NCI-H1105 treated with DMSO at 0.1 percent for 48 hours (cell line): ENCODE results near the gene FABP3.

Source experiments
- DNase-seq: peaks from one replicate; lab custom pipeline; 2025; lab: John Stamatoyannopoulos, UW

The FABP3 gene

GRCh38 chr1:31372051-31372450, 825 bp downstream of the FABP3 start:
- DNase-seq, result no peak

DNA sequence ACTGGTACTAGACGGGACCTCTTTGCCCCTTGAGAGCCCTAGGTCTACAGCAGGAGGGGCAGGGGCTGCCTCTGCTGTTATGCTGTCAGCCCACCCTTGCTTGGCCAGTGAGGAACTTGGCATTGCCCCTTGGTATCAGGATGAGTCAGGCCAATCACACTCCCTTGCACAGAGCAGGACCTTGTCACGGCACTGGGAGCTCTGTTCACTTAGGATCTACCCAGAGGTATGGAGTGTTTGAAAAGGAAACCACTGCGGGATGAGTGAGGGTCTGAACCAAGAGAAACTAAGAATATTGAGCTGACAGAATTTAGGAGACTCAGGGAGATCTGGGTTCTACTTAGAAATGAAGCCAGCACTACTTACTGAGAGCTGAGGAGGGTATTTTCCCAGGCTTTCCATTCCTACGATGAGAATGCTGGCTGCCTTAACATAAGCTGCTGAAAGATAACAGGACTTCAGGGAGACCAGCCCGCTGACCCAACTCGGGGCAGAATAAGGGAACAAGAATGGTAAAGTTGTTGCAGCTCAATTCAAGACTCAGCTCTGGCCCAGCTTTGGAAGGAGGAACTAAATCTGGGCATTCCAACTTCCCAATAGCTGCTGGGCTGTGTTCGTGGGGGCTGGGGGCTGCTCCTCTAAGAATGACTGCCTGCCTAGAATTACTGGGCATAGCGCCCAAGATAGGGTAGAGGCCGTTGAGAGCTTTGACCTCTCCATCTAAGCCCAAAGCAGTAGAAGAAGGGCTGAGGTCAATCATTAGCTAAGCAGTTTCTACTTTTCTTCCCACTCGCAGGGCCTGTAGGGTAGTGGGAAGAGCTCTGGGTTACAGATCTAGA, 1.5 kb downstream of the FABP3 start:
- DNase-seq, result no peak

DNA sequence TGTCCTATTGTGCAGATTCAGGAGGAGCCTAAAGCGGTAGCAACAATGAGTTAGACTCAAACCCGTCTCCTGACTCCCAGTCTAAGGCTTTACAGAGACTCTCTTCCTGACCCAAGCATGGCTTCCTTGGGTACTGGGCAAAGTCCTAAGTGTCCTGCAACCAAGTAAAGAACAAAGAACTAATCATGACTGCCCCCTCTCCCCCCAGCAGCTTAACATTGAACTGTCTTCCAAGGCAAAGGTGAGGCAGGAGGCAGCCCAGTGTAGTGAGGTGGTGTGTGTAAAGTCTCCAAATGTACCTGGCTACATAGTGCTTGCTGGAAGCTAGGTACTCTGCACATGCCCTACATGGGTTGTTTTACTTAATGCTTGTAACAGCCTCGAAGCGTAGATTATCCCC, 2.3 kb downstream of the FABP3 start:
- no peak for DNase-seq

- DNase-seq, result no peak
Measured at GRCh38 chr1:31370021-31370420, 2.9 kb downstream of the FABP3 start.

DNA sequence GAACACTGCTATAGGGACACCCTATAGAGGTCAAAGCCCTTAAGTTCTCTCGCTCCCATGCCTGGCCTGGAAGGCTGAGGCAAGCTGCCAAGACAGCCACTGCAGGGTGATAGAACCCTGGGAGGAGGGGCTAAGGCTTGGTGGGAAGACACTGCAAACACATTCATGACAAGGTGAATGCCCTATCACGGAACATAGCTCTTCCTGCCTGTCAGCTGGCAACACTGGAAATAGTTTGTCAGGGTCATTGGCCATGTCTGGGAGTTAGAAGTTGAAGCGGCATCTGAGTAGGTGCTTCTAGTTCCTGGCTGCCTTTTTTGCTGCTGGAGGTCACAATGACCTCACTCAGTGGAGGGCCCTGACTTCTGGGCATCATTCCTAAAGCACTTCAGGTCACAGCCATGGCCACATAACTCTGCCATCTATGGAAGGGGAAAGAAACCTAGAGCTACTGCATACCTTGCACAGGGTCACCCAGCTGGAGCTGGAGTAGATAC, 4.2 kb downstream of the FABP3 start:
- no peak for DNase-seq

GRCh38 chr1:31366796-31367195, 6.1 kb downstream of the FABP3 start:
- DNase-seq, result no peak

DNA sequence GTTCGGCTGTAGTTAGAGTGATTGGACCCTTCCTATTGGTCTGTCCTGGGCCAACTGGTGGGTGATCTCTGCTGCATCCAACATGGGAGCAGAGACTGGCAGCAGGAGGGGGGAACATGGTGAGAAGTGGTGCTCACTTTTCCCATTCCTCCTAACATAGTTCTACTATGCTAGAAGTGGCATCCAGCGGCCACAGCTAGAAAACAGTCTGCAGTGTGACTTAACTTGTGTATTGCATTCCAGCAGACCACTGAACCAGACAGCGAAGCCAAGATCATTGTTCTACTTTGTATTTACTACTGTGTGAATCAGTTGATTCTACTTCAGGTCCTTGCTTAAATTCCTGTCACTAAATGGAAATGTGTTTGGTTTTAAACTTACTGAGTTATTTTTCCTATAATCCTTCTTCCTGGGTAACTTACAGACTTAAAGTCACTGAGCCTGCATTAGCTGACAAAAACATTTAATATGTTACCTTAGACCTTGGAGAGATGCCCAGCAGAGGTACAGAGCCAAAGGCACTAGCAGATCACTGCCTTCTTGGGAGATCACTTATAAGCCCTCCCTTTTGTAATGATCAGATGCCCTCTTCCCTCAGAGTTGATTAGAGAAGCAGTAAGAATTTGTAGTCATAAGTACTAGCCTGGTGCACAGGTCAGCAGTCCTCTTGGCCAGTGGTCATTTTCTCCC, 8.2 kb downstream of the FABP3 start:
- DNase-seq, result no peak

DNA sequence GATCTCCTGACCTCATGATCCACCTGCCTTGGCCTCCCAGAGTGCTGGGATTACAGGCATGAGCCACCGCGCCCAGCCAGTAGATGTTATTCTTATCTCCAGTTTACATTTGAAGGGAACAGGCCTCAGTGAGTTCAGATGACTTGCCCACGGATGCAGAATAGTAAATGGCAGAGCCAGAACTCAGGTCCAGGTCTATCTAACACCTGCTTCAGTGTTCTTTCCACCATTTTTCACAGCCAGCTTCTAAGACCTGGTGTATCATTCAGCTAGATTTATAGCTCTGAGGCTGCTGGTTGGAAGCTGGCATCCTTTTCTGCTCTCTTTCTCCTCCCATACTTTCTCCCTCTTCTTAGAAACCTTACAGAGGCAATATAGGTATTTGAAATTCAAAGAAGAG, 10.8 kb downstream of the FABP3 start:
- DNase-seq, result no peak

DNA sequence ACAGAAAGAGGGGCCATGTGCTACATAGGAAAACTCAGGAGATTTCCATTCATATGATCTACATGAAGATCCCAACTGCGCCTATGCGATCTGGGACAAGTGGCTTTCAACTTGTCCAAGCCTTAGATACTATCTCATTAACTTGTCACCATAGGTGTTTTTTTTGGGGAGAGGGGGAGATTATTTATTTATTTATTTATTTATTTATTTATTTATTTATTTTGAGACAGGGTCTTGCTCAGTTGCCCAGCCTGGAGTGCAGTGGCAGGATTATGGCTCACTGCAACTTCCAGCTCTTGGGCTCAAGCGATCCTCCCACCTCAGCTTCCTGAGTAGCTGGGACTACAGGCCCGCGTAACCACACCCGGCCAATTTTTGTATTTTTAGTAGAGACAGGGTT, 11.3 kb downstream of the FABP3 start:
- no peak for DNase-seq

GRCh38 chr1:31356427-31356826, 16.4 kb downstream of the FABP3 start:
- no peak for DNase-seq

DNA sequence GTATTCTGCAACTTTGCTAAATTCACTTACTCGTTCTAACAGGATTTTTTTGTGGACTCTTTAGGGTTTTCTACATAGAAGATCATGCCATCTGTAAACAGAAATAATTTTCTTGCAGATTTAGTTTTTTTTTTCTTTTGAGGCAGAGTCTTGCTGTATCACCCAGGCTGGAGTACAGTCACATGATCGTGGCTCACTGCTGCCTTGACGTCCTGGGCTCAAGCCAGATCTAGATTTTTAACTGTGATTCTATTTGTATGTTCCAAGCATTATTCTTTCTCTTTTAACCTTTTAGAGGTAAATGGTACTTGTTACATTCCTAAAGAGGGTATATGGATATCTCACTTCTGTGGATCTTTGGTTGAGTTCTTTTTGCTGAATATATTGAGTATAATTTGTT, 18.6 kb downstream of the FABP3 start:
- no peak for DNase-seq

DNA sequence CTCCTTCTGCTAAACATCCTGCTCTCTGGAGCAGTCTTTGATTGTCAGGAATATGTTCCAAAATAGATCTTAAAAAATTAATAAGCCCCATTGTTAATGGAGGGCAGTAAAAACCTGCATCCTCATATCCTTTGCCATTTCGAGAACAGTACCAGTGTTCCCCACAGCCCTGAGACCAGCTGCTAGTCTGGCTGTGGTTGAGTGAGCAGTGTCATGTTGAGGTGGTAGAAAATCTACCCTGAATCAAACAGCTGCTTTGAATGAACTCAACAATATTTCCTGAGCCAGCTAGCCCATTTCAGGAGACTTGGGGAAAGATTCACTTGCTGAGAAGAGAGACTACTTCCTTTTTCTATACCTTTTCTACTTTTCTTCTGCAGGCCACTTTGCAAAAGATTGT, 24.4 kb downstream of the FABP3 start:
- DNase-seq, result no peak

GRCh38 chr1:31346785-31347184, 26.1 kb downstream of the FABP3 start:
- DNase-seq, result no peak

DNA sequence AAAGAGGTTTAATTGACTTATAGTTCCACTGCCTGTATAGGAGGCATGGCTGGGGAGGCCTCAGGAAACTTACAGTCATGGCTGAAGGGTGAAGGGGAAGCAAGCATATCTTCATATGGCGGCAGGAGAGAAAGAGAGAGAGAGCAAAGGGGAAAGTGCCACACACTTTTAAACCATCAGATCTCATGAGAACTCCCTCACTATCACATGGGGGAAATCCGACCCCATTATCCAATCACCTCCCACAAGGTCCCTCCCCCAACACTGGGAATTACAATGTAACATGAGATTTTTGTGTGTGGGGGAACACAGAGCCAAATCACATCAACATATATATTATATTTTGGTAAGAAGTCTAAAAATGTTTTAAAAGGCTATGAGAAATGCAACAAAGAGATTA, 27.2 kb downstream of the FABP3 start:
- DNase-seq, result no peak

DNA sequence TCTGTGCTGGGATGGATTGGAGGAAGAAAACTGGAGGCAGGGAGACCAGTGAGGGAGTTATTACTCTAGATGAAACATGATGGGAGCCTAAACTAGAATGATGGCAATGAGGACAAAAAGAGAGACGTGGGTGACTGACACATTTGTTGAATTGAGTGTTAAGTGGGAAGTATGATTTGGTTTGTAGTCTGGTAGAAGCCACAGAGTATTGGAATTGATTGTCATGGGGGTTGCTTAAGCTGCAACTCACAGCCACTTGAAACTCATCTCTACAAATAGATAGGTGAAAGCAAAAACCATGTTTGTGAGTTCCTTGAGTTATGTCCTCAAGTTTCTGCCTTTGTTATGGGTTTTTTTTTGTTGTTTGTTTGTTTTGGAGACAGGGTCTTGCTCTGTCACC, 28.4 kb downstream of the FABP3 start:
- DNase-seq, result no peak

DNA sequence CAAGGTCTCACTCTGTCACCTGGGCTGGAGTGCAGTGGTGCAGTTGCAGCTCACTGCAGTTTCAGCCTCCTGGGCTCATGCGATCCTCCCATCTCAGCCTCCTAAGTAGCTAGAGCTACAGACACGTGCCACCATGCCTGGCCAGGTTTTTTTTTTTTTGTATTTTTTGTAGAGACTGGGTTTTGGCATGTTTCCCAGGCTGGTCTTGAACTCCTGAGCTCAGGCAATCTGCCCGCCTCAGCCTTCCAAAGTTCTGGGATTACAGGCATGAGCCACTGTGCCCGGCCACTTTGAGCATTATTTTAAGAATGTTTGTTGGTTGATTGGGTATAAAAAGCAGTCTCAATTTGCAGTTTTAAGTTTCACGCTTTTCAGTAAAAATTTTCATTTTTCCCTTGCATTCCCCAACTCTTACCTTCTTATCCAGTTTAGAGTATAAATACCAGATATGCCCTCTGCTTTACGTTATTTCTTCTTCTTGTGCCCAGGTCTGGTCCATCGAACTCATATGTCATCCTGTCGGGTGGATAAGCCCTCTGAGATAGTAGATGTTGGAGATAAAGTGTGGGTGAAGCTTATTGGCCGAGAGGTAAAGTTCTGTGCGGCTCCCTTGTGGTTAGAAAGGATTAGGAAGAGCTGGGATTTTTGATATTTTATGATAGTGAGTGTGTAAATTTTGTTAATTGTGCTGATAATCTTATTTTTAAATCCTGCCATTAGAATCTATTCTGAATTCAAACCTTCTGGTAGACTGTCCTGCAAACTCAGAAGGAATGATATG, 36.0 kb downstream of the FABP3 start:
- DNase-seq, result no peak

- peak; percentile 73 for DNase-seq
Measured at GRCh38 chr1:31335007-31335406, 37.9 kb downstream of the FABP3 start.

GRCh38 chr1:31327381-31327780, 45.5 kb downstream of the FABP3 start:
- no peak for DNase-seq

DNA sequence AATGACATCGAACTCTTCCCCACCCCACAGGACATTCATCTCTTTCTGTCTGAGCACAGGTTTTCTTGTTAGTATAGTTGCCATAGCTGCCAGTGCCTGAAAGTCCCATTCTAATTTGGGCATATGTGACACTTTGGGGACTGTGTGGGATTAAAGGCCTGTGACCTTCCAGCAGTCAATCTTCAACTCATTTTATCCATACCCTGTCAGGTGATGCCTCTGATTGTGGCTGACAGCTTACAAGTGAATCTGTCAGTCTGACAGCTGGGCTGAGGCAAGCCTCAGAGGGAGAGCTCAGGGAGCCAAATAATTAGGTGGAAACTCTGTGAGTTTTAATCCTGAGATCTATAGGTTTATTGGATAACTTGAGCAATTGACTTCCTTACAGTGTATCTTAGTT, 46.4 kb downstream of the FABP3 start:
- no peak for DNase-seq

DNA sequence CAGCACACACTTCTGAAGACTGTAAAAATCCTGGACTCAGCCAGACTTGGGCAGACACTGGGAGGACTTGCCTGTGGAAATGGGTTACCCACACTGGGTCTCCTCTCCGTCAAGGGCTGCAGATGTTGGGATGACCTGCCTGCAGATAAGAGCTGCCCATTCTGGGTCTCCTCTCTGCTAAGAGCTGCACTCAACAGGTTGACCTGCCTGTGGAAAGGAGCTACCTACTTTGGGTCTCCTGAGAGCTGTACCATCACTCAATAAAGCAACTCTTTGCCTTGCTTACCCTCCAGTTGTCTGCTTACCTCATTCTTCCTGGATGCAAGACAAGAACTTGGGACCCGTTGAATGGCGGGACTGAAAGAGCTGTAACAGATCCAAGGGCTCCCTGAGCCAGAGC, 47.9 kb downstream of the FABP3 start:
- no peak for DNase-seq

DNA sequence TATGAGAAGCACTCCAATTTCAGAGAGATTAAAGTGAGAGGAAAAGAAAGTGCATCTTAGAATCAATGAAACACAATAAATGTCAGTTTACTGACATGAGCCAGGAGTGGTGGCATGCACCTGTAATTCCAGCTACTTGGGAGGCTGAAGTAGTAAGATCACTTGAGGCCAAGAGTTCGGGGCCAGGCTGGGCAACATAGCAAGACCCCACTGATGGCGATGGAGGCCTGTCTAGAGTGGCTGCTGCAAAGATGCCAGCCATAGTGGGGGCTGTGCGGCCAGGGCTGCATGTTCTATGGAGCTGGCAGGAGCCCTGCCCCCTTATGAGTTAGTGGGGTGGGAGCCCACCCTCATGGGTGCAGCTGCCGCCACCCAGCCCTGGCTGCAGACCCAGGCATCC, 48.8 kb downstream of the FABP3 start:
- no peak for DNase-seq

GRCh38 chr1:31318146-31318545, 54.7 kb downstream of the FABP3 start:
- DNase-seq, result no peak

- DNase-seq, result peak; percentile 80
Measured at GRCh38 chr1:31315902-31316301, 57.0 kb downstream of the FABP3 start.
